Tongue (tissue), 2 donors: ENCODE measurements around the gene FUNDC1. TPM values are rescaled to one million over a fixed set of nuclear protein-coding genes. Genes with fewer than 3 reads are reported as not detected.

Experiments
- DNase-seq: peaks from one replicate; pipeline ENCODE4 v3.0.0-alpha.2; 2015
- total RNA-seq: library from RNA; depleted of rRNA; stranded (reverse); fragments of >200 nt; gene quantifications from one replicate; pipeline ENCODE4 v1.2.3, GENCODE V29; 2014

The FUNDC1 gene
- total RNA-seq, 1 donor from 2014 or later = 9.0 TPM

- peak; percentile 14 for DNase-seq
These were observed 62.1 kb downstream of the FUNDC1 start for GRCh38 chrX:44480591-44480990.

- no peak for DNase-seq
These were observed 68.2 kb downstream of the FUNDC1 start for GRCh38 chrX:44474410-44474809.

Other genes starting within 250 kb of the FUNDC1 start
- gene EFHC2, start 199.2 kb downstream of the FUNDC1 start, total RNA-seq = 1.9 TPM